Raji (cell line): ENCODE results near the gene ZBTB24.

Experiments used
- POLR2A ChIP-seq: IDR thresholded peaks from 2 replicates; pipeline ENCODE4 v1.6.1; 2011; ENCODE audit warnings: low read depth, low read length, control low read depth; ENCODE audit not compliant: insufficient read depth

The ZBTB24 gene

DNA sequence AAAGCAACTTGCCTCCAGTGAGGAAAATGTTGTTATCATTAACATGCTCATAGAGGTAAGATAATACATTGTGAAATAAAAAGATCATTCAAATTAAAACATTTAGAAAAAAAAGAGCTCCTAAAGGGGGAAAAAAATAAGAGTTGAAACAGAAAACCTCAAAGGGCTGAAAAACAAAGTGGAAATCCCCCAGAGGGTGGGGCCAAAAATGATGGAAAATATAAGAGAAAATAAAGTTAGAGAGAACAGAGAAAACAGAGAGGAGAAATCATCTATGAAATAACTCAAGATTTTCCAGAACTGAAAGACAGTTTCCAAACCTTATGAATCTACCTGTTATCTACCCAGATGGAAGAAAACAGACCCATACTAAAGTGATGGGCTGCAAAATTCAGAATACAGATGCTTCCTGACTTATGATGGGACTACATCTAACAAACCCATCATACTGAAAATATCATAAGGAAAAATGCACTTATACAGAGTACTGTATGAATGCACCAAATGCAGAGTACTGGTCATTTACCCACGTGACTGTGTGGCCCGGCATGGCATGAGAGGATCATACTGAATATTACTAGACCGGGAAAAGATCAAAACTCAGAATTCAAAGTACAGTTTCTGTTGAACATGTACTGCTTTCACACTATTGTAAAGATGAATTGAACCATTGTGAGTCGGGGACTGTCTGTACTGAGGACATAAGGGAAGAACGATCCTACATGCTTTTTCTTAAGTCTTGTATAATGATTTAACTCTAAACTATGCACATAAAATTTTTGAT, 4.0 kb downstream of the ZBTB24 start:
- no peak for TF ChIP-seq POLR2A

DNA sequence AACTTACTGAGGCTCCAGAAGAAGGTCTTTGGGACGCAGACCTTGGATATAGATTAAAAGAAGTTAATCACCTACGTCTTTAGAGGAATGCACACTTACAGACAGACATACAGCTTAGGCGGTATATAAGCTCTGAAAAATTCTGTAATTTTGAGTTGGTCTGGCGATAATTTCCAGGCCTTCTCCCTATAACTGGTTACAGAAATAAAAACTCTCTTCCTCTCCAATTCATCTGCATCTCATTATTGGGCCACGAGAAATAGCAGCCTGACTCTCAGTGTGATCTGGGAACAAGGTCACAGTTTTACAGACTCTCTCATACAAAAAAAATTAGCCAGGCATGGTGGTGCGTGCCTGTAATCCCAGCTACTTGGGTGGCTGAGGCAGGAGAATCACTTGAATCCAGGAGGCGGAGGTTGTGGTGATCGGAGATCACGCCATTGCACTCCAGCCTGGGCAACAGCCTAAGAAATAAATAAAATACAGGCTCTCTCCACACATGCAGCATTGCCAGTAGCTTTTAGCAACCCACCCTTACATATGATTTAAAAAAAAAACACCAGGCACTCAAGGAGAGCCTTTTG, 4.7 kb downstream of the ZBTB24 start:
- TF ChIP-seq POLR2A: no peak

DNA sequence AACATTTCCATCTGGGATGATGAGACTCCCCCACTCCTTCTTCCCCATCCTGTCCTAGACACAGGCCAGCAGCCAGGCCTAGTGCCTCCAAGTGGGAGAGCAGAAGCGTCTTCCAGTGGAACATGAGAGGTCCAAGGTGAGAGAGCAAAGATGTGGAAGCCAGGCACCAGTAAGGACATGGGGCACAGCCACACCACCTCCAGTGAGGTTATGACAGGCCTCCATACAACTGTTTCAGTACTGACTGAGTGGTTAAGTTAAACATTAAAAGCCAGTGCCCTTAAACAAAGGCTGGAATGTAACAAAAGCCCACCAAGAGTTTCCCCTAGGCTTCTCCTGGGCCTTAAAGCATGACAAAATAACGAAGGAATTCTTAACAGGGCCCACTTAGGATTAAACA, 5.3 kb downstream of the ZBTB24 start:
- TF ChIP-seq POLR2A: no peak

DNA sequence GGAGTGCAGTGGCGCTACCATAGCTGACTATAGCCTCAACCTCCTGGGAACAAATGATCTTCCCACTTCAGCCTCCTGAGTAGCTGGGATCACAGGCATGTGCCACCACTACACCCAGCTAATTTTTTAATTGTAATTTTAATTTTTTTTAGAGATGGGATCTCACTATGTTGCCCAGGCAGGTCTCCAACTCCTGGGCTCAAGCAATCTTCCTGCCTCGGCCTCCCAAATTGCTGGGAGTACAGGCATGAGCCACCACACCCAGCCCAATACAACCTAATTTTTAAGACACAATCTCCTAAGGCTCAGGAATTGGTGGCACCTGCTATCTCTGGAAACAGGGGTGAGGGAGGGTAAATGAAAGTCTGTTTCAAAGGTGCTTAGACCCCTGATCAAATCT, 5.8 kb downstream of the ZBTB24 start:
- TF ChIP-seq POLR2A: no peak

DNA sequence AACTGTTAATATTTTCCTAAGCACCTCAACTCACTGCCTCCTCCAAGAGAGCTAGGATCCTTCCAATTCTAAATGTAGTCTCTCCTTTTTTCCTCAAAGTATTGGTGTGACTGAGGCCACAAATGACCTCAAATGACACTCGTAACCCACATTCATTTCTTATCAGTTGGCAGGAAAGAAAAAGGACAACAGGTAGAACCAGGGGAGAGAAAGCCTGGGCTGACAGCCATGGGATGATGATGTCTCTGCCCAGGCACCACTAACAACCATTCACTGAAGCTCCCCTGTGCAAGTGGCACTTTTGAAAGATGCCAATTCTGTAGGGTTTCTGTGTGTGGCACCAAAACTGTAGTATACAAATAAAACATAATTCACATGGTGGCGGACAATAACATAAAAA, 7.4 kb downstream of the ZBTB24 start:
- TF ChIP-seq POLR2A: no peak

DNA sequence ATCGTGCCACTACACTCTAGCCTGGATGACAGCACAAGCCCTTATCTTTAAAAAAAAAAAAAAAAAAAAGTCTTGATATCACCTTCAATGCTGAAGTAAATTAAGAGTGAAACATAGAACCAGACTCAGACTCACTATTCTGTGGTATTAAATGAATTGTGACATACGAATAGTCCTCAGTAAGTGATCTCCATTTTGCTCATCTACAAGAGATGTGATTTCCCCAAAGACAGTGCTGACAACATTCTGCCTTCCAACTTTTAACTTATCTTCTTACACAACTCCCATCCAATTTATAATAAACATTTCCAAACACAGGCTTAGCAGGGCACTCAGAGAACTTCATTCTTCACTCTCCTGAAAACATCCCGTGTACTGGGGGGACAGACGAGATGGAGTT, 8.0 kb downstream of the ZBTB24 start:
- TF ChIP-seq POLR2A: no peak

DNA sequence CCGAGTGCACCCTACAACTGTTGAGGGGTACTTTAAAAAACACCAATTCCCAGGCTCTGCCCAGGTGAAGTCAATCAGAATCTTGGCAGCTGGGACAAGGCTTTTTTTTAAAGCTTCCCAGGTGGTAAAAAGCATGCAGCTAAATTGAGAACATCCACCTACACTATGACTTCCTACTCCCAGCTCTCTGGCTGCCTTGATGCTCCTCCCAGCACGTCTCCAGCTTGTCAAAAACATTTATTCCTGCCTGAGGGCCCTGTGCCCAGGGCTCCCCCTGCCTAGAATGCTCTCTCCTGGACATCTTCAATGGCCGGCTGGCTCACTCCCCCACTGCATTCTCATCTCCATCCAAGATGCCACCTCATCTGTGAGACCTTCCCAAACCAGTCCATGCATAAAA, 9.9 kb downstream of the ZBTB24 start:
- no peak for TF ChIP-seq POLR2A

DNA sequence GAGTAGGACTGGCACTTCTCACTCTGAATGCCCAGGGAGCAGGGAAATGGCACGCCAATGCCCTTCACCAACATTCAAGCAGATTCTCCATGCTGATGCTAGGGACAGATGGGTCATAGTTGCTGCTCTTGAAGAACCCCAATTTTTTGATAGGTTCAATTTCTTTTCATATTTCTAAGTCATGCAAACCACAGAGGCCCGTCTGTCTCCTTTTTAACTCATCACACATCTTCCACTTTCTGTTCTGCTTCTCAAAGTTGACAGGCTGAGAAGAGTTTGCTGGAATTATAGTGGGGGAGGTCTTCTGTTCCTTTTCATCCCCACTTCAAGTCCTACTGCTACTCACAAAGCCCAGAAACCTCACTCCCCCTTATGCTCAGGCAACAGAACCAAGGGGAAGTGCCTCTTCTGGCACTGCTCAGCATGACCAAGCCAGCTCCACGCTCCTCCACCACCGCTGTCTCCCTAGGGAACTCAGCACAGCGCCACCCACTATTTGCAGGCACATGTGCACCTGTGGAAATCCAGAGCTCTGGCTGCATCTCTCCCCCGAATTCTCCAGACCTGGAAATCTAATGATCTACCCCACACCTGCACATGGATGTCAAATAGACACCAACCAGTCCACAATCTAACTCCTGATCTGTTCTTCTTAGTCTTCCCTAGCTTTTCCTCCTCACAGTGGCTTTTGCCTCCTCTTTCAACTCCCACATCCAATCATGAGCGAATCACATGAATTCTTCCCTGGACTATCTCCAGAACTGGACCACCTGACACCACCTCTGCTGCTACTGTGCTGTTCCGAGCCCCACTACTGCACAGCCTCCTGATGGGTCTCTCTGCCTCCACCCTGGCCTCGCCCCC, 10.7 kb downstream of the ZBTB24 start:
- TF ChIP-seq POLR2A: no peak

DNA sequence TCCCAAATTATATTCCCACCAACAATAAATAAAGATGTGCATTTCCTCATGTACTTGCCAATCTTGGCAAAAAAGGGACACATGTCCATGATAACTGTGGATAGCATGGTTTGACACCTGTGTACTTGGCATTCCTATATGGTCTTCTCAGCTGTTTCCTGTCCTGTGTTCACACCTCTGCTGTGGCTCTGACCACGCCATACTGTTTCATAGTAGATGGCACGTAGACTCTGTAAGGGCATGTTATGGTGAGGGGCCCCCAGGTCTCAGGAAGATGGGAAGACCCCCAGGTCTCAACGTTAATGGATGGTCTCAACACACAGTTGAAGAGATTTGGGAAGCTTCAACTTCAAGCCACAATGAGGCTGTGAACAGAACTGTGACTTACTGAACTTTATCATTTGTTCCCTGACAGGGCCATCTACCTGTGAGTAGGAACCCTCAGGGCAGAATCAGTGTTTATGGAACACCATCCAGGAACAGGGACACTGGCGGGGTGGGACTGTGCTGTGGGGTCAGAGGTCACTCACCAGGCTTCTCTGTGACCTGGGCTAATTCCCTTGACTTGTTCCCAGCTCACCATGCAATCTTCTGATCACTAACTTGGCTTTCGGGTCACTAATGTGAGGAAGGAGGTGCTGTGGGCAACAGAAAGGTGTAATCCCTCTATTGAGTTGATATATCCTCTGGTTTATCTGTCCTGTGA, 11.8 kb downstream of the ZBTB24 start:
- TF ChIP-seq POLR2A: no peak

DNA sequence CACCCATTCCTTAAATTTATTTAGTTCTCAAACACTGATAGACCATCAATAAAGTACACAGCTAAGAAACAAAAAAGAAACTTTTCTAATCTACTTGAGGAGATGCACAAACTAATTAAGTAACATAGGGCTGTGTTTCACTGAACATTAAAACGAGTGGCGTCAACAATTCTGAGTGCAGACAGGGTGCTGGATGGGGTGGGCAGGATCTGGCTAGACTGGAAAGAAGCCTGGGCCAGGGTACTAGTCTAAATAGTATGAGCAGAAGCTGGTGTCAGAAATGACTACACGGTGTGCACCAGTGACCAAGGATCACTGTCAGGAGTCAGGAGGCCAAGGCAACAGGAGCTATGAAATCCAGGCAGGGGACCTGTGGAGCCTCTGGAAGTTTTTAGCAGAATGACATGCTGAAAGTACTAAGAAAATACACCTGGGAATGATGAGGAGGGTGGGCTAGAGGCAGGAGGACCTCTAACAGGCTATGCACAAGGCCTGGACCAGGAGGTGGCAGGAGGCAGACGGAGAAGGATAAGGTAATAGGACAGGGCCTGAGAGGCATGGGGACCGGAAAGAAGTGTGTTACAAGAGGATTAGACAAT, 13.3 kb downstream of the ZBTB24 start:
- TF ChIP-seq POLR2A: no peak

DNA sequence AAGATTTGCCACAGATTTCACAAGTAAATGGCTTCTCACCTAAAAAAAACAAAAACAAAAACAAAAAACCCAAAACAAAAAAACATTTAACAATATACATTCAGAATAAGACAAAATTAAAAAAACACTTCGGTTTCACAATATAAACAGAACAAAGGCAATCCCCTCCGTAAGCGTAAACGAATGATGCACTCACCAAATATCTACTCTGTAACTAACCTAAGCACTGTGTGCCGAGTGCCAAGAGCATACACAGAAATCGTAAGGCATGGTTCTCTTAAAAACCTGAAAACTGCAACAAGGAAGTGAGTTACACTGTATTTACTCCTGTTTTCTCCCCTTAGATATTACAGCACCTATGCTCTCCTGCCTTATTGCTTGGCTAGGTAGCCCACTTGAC, 15.3 kb downstream of the ZBTB24 start:
- no peak for TF ChIP-seq POLR2A

DNA sequence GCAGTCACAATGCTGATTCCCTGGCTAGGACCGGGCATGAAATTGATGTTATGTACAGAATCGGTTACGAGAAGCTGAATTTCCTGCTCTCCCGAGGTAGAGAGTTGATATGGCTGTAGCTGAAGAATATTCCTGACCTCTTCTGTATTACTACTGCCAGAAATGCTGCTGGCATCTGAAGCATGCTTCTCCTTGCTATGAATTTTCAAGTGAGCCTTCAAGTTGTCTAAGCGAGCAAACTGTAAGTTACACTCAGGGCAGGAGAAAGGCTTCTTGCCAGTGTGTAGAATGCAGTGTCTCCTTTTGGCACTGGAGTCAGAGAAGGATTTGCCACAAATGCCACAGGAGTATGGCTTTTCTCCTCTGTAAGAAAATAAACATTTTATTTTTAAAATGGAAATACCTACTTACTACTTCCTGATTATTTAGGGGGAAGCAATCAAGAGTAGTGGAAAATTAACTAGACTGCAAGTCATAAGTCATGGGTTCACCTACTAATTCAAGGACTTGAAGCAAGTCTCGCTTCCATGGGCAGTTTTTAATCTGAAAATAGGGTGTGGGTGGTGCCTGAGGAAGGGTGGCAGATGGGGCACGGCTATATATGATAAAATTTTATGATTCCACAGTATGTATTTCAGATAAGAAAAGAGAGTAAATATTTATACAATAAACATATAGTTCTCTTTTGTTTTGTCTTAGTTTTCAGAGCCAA, 16.7 kb downstream of the ZBTB24 start:
- no peak for TF ChIP-seq POLR2A

DNA sequence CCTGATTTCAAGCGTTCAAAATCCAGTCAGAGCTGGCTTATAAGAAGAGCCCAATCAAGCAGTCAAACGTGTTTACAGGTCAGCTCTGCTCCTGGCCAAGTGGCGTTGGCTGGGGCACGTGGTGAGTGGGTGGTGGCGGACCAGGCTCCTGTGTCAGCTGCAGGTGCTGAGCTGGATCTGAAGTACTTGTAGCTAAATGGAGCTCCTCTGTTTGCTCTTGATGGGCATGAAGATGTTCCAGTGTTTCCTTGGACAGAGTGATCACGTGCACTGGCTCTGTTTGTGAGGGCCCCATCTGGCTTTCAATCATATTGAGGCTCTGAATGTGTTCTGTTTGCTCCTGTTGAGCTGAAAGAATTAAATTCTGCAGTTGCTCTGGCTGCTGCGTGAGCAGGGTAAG, 17.2 kb downstream of the ZBTB24 start:
- no peak for TF ChIP-seq POLR2A
